Measurements from ENCODE around the gene PCIF1.

- TF ChIP-seq POLR2A (IDR thresholded peaks at IDR 0.05) (no peak), POLR2AphosphoS5 (IDR thresholded peaks at IDR 0.05) (no peak)
- TF ChIP-seq, protein P1, sequence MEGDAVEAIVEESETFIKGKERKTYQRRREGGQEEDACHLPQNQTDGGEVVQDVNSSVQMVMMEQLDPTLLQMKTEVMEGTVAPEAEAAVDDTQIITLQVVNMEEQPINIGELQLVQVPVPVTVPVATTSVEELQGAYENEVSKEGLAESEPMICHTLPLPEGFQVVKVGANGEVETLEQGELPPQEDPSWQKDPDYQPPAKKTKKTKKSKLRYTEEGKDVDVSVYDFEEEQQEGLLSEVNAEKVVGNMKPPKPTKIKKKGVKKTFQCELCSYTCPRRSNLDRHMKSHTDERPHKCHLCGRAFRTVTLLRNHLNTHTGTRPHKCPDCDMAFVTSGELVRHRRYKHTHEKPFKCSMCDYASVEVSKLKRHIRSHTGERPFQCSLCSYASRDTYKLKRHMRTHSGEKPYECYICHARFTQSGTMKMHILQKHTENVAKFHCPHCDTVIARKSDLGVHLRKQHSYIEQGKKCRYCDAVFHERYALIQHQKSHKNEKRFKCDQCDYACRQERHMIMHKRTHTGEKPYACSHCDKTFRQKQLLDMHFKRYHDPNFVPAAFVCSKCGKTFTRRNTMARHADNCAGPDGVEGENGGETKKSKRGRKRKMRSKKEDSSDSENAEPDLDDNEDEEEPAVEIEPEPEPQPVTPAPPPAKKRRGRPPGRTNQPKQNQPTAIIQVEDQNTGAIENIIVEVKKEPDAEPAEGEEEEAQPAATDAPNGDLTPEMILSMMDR (IDR thresholded peaks at IDR 0.05 in 8 of 11, conservative IDR thresholded peaks at IDR 0.05 in 3 of 11): no peak
Observed at GRCh38 chr20:45997187-45997586, 62.7 kb downstream of the PCIF1 start.

Measured in spleen (tissue), 7 donors.